T-helper 22 cell (primary cell): Measurements from ENCODE around the gene LSP1.
"Not testable (repeated sequence)": the region's sequence is repeated elsewhere in the genome, so short reads cannot be mapped to it uniquely, and the experiment has no call there.

Experiments used
- DNase-seq: peaks from one replicate; pipeline ENCODE4 v3.0.0-alpha.2; 2020; ENCODE audit warnings: low read depth

LSP1 gene, protein sequence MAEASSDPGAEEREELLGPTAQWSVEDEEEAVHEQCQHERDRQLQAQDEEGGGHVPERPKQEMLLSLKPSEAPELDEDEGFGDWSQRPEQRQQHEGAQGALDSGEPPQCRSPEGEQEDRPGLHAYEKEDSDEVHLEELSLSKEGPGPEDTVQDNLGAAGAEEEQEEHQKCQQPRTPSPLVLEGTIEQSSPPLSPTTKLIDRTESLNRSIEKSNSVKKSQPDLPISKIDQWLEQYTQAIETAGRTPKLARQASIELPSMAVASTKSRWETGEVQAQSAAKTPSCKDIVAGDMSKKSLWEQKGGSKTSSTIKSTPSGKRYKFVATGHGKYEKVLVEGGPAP

GRCh38 chr11:1852877-1853276, at the start of gene LSP1:
Gene LSP1 (plus strand): TSS chr11:1853084. CDS start chr11:1853145, 61 bp downstream.
- DNase-seq, result peak; percentile 77

GRCh38 chr11:1803246-1803645, 49.6 kb upstream of the LSP1 start:
- no peak for DNase-seq

DNA sequence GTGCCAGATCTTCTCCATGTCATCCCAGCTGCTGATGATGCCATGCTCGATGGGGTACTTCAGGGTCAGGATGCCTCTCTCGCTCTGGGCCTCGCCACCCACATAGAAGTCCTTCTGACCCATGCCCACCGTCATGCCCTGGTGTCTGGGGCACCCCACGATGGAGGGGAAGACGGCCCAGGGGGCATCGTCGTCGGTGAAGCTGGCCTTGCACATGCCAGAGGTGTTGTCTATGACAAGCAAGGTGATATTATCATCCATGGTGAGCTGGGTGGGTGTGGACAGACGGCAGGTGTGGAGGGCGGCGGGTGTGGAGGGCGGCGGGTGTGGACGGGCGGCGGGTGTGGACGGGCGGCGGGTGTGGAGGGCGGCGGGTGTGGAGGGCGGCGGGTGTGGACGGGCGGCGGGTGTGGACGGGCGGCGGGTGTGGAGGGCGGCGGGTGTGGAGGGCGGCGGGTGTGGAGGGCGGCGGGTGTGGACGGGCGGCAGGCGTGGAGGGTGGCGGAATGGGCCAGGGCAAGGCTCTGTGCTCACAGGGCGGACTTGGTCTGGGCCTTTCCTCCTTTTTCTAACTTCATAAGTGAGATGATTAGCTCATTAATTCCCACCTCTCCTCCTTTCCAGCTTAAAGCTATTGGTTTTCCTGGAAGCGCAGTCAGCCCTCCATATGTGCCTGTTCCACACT, 48.9 kb upstream of the LSP1 start:
- not testable (repeated sequence) for DNase-seq

GRCh38 chr11:1805525-1805924, 47.4 kb upstream of the LSP1 start:
- DNase-seq, result no peak

GRCh38 chr11:1807264-1807995, 45.5 kb upstream of the LSP1 start:
- DNase-seq, result no peak

- no peak for DNase-seq
These were observed 42.1 kb upstream of the LSP1 start for GRCh38 chr11:1810761-1811160.

- no peak for DNase-seq
These were observed 40.6 kb upstream of the LSP1 start for GRCh38 chr11:1812274-1812673.

- DNase-seq, result no peak
These were observed 40.1 kb upstream of the LSP1 start for GRCh38 chr11:1812801-1813200.

- DNase-seq, result not testable (repeated sequence)
These were observed 39.5 kb upstream of the LSP1 start for GRCh38 chr11:1813356-1813755.

- DNase-seq, result no peak
These were observed 38.2 kb upstream of the LSP1 start for GRCh38 chr11:1814691-1815090.

DNA sequence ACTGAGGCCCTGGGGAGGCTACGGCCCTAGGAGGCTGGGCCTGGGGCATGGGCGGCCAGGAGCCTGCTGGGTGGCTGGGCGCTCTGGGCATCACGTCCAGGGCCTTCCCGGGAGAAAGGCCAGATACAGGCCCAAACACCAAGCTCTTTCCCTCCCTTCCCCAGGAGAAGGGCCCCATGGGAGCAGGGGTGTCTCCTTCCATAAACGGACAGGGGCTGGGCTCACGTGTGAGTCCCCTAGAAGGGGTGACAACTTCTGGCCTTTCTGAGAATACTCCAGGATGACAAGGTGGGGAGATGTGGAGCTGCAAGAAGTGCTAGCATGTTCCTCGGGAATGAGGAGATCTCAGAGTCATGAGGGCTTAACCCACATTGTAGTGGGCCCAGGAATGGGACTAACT, 37.6 kb upstream of the LSP1 start:
- no peak for DNase-seq

- no peak for DNase-seq
These were observed 37.1 kb upstream of the LSP1 start for GRCh38 chr11:1815751-1816150.

DNA sequence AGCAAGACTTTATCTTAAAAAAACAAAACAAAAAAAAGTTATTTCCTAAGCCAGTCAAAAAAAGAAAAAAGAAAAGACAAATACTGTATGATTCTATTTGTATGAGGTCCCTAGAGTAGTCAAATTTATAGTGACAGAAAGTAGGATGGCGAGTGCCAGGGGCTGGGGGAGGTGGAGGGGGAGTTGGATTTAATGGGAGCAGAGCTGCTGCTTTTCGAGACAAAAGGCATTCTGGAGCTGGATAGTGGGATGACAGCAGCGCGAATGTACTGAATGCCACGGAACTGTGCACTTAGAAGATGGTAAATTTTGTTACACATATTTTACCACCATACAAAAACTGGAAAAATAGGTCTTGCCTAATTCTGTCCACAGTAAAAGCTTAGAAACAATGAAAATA, 35.9 kb upstream of the LSP1 start:
- no peak for DNase-seq

- no peak for DNase-seq
These were observed 35.4 kb upstream of the LSP1 start for GRCh38 chr11:1817511-1817910.

GRCh38 chr11:1819074-1819473, 33.8 kb upstream of the LSP1 start:
- no peak for DNase-seq

DNA sequence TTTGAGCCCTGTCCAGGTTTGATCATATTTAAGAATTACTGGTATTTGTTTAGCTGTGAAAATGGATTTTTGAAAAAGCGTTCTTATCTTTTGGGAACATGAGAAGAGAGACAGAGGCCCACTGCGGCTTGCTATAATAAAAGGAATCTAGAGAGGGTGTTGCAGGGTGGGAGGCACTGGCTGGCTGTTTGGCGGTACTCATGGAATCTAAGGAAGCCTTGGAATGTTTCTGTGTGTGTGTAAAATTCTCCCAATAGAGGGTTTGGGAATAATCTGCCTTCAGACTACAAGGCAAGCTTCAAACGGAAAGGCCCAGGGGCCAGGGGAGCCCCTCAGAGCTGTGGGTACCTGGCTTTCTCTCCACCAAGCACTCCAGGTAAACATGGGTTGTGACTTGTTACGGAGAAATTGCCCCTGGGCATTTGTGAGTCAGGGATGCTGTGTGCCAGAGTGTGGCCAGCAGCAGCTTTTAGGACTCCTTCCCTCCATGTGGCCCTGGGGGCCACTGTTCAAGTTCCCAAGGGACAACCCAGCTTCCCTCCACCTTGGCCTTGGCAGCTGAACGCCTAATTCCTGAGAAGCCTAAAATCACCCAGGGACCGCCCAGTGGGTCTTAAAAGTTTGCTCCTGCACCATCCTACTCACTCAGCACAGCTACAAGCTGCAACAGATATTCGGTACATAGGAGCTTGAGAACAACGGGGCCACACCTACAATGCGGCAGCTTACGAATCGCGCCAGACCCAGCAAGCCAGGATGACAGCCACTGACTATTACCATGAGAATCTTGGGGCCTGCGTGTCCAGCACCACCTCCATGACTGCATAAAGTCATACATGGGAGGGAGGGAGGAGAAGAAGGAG, 32.2 kb upstream of the LSP1 start:
- DNase-seq, result no peak

DNA sequence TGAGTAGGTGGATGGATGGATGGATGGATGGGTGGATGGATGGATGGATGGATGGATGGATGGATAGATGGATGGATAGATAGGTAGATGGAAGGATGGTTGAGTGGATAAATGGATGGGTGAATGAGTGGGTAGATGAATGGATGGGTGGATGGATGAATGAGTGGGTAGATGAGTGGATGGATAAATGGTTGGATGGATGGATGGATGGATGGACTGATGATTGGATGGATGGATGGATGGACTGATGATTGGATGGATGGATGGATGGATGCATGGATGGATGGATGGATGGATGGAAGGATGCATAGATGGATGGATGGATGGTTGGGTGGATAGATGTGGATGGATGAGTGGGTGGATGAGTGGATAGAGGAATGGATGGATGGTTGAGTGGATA, 31.3 kb upstream of the LSP1 start:
- DNase-seq, result no peak

- DNase-seq, result no peak
These were observed 30.1 kb upstream of the LSP1 start for GRCh38 chr11:1822648-1823375.

- no peak for DNase-seq
These were observed 29.3 kb upstream of the LSP1 start for GRCh38 chr11:1823376-1824220.
